Progenitor cell of endocrine pancreas (in vitro differentiated cells): ENCODE measurements around the gene SELP. TPM values are rescaled to one million over a fixed set of nuclear protein-coding genes. Genes with fewer than 3 reads are reported as not detected.

Experiments used
- DNase-seq: peaks from one replicate; pipeline ENCODE4 v3.0.0; 2021; ENCODE audit warnings: low spot score; ENCODE audit not compliant: unreplicated experiment
- H3K27ac Mint-ChIP-seq: 2 replicates; pipeline ENCODE4 v1.8.0; 2021; ENCODE audit warnings: mild to moderate bottlenecking, moderate library complexity, mixed read lengths
- H3K27me3 Mint-ChIP-seq: 2 replicates; pipeline ENCODE4 v1.8.0; 2021; ENCODE audit warnings: mixed read lengths
- H3K36me3 Mint-ChIP-seq: 2 replicates; pipeline ENCODE4 v1.8.0; 2022; ENCODE audit warnings: mixed read lengths; ENCODE audit not compliant: insufficient read depth
- H3K4me1 Mint-ChIP-seq: 2 replicates; pipeline ENCODE4 v1.8.0; 2021; ENCODE audit warnings: low read depth, mixed read lengths
- H3K4me3 Mint-ChIP-seq: 2 replicates; pipeline ENCODE4 v1.8.0; 2021; ENCODE audit warnings: low read depth, mild to moderate bottlenecking, moderate library complexity, mixed read lengths
- H3K9me3 Mint-ChIP-seq: 2 replicates; pipeline ENCODE4 v1.8.0; 2021; ENCODE audit warnings: low read depth, mixed read lengths
- CTCF ChIP-seq: fragments of 200-600 bp; sonication (generic); IDR thresholded peaks from one replicate; pipeline ENCODE4 v1.5.0; 2021; ENCODE audit warnings: antibody characterized with exemption, mild to moderate bottlenecking; ENCODE audit not compliant: unreplicated experiment
- total RNA-seq: library from RNA; stranded (reverse); gene quantifications from 2 replicates; pipeline ENCODE4 v1.2.1, GENCODE V29; 2021

Gene SELP
- total RNA-seq, 1 donor from 2014 or later = not detected

GRCh38 chr1:169576935-169577331 is 53.0 kb downstream of the SELP start:
- Mint-ChIP-seq H3K9me3 (no peaks in the 10 kb centered on the region), H3K27me3 (no peaks in the 10 kb centered on the region), H3K4me1 (peaks cover 10% of the 10 kb centered on the region), H3K4me3 (no peak overlapping the region), H3K36me3 (no peaks in the 10 kb centered on the region), H3K27ac (no peak overlapping the region)
- DNase-seq = no peak
- TF ChIP-seq CTCF = no peak

GRCh38 chr1:169576241-169576934 is 53.5 kb downstream of the SELP start:
- peaks cover 16% of the 10 kb centered on the region for H3K4me1 Mint-ChIP-seq
- no peak for DNase-seq
- H3K27ac Mint-ChIP-seq = no peak overlapping the region
- no peaks in the 10 kb centered on the region for H3K36me3 Mint-ChIP-seq
- no peaks in the 10 kb centered on the region for H3K9me3 Mint-ChIP-seq
- no peaks in the 10 kb centered on the region for H3K27me3 Mint-ChIP-seq
- TF ChIP-seq CTCF = no peak
- H3K4me3 Mint-ChIP-seq = no peak overlapping the region

- Mint-ChIP-seq H3K4me3 (no peak overlapping the region), H3K36me3 (no peaks in the 10 kb centered on the region), H3K27me3 (no peaks in the 10 kb centered on the region), H3K9me3 (no peaks in the 10 kb centered on the region), H3K27ac (no peak overlapping the region), H3K4me1 (peaks cover 28% of the 10 kb centered on the region)
- no peak for DNase-seq
- no peak for TF ChIP-seq CTCF
Observed at GRCh38 chr1:169574336-169574735, 55.6 kb downstream of the SELP start.

GRCh38 chr1:169572187-169572586 is 57.7 kb downstream of the SELP start:
- H3K4me3 Mint-ChIP-seq = no peak overlapping the region
- no peaks in the 10 kb centered on the region for H3K36me3 Mint-ChIP-seq
- no peak for TF ChIP-seq CTCF
- no peaks in the 10 kb centered on the region for H3K9me3 Mint-ChIP-seq
- no peak for DNase-seq
- H3K4me1 Mint-ChIP-seq = peaks cover 39% of the 10 kb centered on the region
- H3K27ac Mint-ChIP-seq = no peak overlapping the region
- H3K27me3 Mint-ChIP-seq = no peaks in the 10 kb centered on the region

GRCh38 chr1:169571450-169571849 is 58.5 kb downstream of the SELP start:
- no peak overlapping the region for H3K27ac Mint-ChIP-seq
- no peak for DNase-seq
- H3K4me3 Mint-ChIP-seq = no peak overlapping the region
- H3K9me3 Mint-ChIP-seq = no peaks in the 10 kb centered on the region
- no peaks in the 10 kb centered on the region for H3K27me3 Mint-ChIP-seq
- peaks cover 41% of the 10 kb centered on the region for H3K4me1 Mint-ChIP-seq
- H3K36me3 Mint-ChIP-seq = no peaks in the 10 kb centered on the region
- TF ChIP-seq CTCF = no peak
